GM19468 (cell line): ENCODE measurements around the gene MAP3K7.
"Not testable (repeated sequence)": the region's sequence is repeated elsewhere in the genome, so short reads cannot be mapped to it uniquely, and the experiment has no call there.

Experiments
- ATAC-seq: cut with Tn5 transposase; IDR thresholded peaks from one replicate; pipeline ENCODE4 v1.9.1; 2021; ENCODE audit warnings: mild to moderate bottlenecking, moderate library complexity, moderate number of reproducible peaks; ENCODE audit not compliant: unreplicated experiment; ENCODE audit errors: extremely low read depth

Gene MAP3K7

DNA sequence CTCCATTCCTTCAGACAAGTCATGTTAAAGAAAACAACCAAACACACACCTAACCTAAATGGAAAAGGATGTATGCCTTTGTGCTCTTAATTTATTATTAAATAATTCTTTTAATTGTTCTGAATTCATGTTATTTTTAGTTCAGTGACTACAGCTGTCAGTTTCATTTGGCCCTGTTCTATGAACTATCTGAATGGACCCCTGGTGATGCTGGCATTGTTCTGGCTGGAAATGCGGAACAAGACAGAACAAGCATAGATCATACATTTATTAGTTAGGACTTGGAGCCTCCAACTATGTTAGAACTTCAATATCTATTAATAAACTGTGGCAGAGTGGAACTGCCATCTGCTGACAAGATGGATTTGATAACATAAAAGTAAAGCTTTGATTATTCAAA lies 5.7 kb downstream of the MAP3K7 start:
- no peak for ATAC-seq

- no peak for ATAC-seq
Observed at GRCh38 chr6:90578894-90579549, 7.8 kb downstream of the MAP3K7 start.

- ATAC-seq = no peak
Observed at GRCh38 chr6:90575267-90575666, 11.6 kb downstream of the MAP3K7 start.

GRCh38 chr6:90574610-90575009 lies 12.3 kb downstream of the MAP3K7 start:
- ATAC-seq = no peak

DNA sequence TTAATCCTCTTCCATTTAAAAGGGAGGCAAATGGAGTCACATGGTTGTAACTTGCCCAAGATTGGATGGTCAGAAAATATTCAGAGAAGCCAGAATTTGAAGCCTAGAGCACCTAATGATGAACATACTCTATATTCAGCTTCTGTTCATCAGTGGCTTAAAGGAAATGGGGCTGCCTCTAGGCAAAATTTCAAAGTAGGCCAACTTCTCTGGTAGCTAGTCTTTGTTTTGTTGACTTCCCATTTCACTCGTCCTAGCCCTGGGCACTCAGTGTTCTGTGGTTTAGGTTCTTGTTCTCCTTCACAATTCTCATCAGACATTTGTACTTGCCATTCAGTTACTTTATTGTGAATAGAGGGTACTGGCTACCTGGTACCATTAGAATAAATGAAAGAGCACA lies 13.2 kb downstream of the MAP3K7 start:
- ATAC-seq = no peak

DNA sequence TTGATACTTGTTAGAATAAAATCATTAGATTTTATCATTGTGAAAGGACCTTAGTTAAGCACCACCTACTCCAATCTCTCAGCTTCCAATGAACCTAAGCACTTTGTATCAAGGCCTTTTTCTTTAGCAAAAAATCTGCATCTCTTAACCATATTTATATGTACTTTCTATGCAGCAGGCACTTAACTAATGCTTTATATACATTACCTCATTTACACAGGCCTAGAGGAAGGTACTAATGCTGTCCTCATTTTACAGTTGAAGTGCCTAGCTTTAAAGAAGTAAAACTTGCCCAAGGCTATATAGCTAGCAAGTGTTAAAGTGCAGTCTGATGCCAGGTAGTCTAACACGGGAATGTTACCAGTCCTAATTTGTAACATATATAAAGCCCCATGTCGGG lies 14.0 kb downstream of the MAP3K7 start:
- no peak for ATAC-seq

DNA sequence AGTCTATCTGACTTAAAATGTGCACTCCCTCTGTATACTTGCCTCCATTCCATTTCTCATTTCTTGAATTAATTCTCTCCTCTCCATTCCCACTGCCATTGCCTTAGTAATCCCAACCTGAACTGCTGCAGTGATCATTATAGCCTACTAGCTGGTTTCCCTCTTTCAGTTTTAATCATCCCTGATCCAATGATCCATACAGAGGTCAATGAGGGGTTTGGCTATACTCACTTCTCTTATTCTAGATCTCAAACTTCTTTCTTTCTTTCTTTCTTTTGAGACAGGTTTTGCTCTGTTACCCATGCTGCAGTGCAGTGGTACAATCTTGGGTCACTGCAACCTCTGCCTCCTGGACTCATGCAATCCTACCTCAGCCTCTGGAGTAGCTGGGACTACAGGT lies 17.6 kb downstream of the MAP3K7 start:
- ATAC-seq = no peak

DNA sequence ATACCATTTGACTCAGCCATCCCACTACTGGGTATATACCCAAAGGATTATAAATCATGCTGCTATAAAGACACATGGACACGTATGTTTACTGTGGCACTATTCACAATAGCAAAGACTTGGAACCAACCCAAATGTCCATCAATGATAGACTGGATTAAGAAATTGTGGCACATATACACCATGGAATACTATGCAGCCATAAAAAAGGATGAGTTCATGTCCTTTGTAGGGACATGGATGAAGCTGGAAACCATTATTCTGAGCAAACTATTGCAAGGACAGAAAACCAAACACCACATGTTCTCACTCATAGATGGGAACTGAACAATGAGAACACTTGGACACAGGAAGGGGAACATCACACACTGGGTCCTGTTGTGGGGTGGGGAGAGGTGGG lies 19.2 kb downstream of the MAP3K7 start:
- not testable (repeated sequence) for ATAC-seq

DNA sequence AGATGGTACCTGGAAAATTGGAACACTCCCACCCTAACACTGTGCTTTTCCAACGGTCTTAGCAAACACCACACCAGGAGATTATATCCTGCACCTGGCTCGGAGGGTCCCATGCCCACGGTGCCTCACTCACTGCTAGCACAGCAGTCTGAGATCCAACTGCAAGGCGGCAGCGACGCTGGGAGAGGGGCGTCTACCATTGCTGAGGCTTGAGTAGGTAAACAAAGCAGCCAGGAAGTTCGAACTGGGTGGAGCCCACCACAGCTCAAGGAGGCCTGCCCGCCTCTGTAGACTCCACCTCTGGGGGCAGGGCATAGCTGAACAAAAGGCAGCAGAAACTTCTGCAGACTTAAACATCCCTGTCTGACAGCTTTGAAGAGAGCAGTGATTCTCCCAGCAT lies 24.5 kb downstream of the MAP3K7 start:
- not testable (repeated sequence) for ATAC-seq

DNA sequence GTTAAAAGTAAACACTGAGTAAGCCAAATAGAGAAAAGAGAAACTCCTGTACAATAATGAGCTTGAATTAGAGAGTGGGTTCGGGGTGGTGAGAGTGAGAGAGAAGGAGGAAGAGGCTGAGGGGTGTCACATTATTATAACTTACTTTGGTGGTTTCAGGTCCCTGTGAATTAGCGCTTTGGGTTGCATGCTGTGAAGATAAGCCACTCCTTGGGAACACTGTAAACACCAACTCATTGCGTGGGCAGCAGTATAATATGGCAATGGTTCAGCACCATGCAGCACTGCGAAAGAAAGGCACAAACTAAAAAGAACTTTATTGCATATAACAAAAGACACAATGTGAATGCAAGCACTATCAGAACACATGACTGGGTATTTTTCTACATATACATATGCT lies 26.9 kb downstream of the MAP3K7 start:
- no peak for ATAC-seq

- no peak for ATAC-seq
Observed at GRCh38 chr6:90557006-90557405, 29.9 kb downstream of the MAP3K7 start.

GRCh38 chr6:90547991-90548390 lies 38.9 kb downstream of the MAP3K7 start:
- no peak for ATAC-seq

DNA sequence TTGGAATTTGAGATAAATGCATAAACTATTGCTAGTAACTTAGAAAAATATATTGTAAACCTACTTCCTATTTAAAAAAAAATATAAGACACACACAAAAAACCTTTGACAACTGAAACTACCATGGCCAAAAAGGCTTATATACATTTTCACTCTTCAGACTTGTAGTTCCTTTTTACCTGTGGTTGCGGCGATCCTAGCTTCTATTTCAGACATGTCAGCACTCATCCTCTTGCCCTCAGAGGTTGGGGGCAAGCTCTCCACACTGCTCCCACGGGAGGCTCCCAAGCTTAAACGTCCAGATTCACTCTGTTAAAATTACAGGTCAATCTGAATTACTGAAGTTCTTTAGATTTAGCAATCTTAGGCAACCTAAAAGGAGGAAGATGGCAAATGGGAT lies 39.8 kb downstream of the MAP3K7 start:
- ATAC-seq = no peak

GRCh38 chr6:90545448-90545847 lies 41.4 kb downstream of the MAP3K7 start:
- no peak for ATAC-seq

DNA sequence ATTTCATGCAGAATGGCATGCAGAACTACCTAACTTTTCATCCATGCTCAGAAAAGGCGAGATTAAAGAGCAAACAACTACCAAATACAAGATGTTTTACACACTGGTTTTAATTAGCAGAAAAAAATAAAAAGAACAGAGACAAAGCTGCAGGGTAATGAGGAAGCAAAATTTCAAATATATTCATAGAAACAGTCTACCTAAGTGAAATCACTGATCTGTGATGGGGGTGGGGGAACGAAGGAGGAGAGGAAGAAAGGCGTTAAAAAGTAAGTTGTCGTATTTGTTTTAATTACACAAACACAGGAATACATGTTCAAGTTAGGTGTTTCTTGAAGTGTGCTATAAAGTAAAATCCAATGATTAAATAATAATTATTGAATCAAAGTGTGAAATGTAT lies 42.1 kb downstream of the MAP3K7 start:
- ATAC-seq = no peak

GRCh38 chr6:90544081-90544480 lies 42.8 kb downstream of the MAP3K7 start:
- ATAC-seq = no peak

DNA sequence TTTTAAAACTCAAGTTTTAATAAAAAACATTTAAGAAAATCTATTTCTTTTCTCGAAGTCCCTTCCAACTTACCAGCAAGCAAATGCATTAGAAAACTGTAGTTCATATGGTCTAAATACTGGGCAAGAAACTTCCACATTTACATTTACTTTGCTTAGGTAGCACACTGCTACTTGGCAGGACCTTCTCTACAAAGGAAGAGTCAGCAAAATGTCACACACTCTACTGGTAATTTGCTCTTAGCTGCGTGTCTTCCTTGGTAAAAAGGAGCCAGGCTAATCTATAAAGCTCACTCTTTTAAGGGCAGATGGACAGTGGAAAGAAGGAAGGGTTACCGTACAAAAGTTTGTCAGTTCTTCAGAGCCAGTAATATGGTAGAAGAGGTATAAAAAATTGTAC lies 45.7 kb downstream of the MAP3K7 start:
- ATAC-seq = no peak

- ATAC-seq = no peak
Observed at GRCh38 chr6:90538278-90539046, 48.4 kb downstream of the MAP3K7 start.

DNA sequence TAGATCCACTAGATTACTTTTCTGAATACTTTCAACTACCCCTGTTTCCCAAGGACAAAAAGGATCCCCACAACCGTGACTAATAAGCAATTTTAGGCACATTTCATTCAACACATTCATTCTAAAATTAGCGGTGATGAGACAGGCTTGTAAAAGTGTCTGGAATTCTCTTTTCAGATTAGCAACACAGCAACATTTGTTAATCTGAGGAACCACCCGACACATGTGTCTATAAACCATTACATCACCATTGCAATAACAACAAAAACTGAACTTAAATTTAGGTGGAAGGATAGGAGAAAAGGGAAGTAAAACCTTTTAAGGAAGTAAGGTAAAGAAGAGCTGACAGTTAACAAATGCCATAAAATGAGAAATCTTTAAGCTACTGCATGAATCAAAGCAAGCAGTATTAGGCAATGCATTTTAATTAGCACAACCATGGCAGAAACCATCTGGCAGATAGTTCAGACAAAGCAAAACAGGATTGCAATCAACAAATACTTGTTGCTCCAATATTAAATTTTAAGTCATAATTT lies 49.1 kb downstream of the MAP3K7 start:
- ATAC-seq = no peak

GRCh38 chr6:90537027-90537426 lies 49.8 kb downstream of the MAP3K7 start:
- ATAC-seq = no peak

- no peak for ATAC-seq
Observed at GRCh38 chr6:90536520-90536919, 50.4 kb downstream of the MAP3K7 start.
